Endothelial cell of umbilical vein (primary cell): ENCODE results near the gene ECI1. TPM values are rescaled to one million over a fixed set of nuclear protein-coding genes. Genes with fewer than 3 reads are reported as not detected.

ENCODE experiments used
- BruUV-seq: library from RNA; stranded (reverse); fragments of 400-500 nt; replicated peaks from 2 replicates; lab custom pipeline; 2021; lab: Mats Ljungman, UMichigan
- CTCF ChIA-PET: fragments of 300-600, 350-600 bp; sonication (Branson Sonifier 250); formaldehyde crosslinking; loops from one replicate; lab custom pipeline; 2021; ENCODE audit warnings: antibody characterized with exemption, inconsistent platforms; lab: Charles Lee
- POLR2A ChIA-PET: fragments of 300-600, 350-600 bp; sonication (Branson Sonifier 250); formaldehyde crosslinking; loops from one replicate; lab custom pipeline; 2021; ENCODE audit warnings: antibody characterized with exemption, inconsistent platforms; lab: Charles Lee
- DNase-seq: peaks from one replicate; pipeline ENCODE4 v3.0.0-alpha.2; 2011; ENCODE audit warnings: low read depth, low spot score
- FAIRE-seq: peaks from 2 replicates; lab custom pipeline; 2011; peaks lifted over from hg19 to GRCh38; lab: Jason Lieb, UNC
- H2AFZ ChIP-seq: 2 replicates; pipeline ENCODE4 v1.6.0; 2012; ENCODE audit warnings: low read depth, low read length, control low read depth, inconsistent platforms
- H3K27ac ChIP-seq: 2 replicates; pipeline ENCODE4 v1.5.1; 2011; ENCODE audit warnings: low read depth, mild to moderate bottlenecking, control low read depth, low read length, moderate library complexity; ENCODE audit not compliant: insufficient read depth
- H3K27me3 ChIP-seq, 2 experiments: 2 replicates each; pipeline versions ENCODE4 v1.6.0 to v1.6.1; 2011; ENCODE audit warnings: low read length in 2 of 2, mixed read lengths in 1 of 2; ENCODE audit not compliant: control insufficient read depth in 2 of 2, insufficient read depth in 2 of 2
- H3K36me3 ChIP-seq, 2 experiments: 2 replicates in 1 of 2; 3 replicates in 1 of 2; pipeline ENCODE4 v1.5.1; 2011; ENCODE audit warnings: low read length in 2 of 2, mild to moderate bottlenecking in 1 of 2, moderate library complexity in 1 of 2; ENCODE audit not compliant: control insufficient read depth in 2 of 2, insufficient read depth in 2 of 2; ENCODE audit errors: extremely low read depth in 1 of 2
- H3K4me1 ChIP-seq: 3 replicates; pipeline ENCODE4 v1.5.1; 2011; ENCODE audit warnings: mild to moderate bottlenecking, low read length; ENCODE audit not compliant: control insufficient read depth, insufficient read depth; ENCODE audit errors: extremely low read depth
- H3K4me2 ChIP-seq: 2 replicates; pipeline ENCODE4 v1.6.1; 2011; ENCODE audit warnings: low read length, control low read depth, mixed read lengths; ENCODE audit not compliant: insufficient read depth
- H3K4me3 ChIP-seq, 3 experiments: fragments of 200-600 bp in 1 of 3; sonication (generic), shearing (Covaris generic) in 1 of 3; replicated peaks in 1 of 3; 2 replicates each; pipeline ENCODE4 v1.5.1; 2011 to 2016; ENCODE audit warnings: control low read depth in 3 of 3, low read length in 3 of 3, mild to moderate bottlenecking in 2 of 3, inconsistent platforms in 1 of 3, low read depth in 1 of 3, moderate library complexity in 1 of 3; ENCODE audit not compliant: insufficient read depth in 1 of 3
- H3K79me2 ChIP-seq: 2 replicates; pipeline ENCODE4 v1.6.0; 2012; ENCODE audit warnings: low read length, inconsistent platforms; ENCODE audit not compliant: control insufficient read depth, insufficient read depth
- H3K9ac ChIP-seq: replicated peaks from 2 replicates; pipeline ENCODE3; 2011; ENCODE audit warnings: low read length, control low read depth; ENCODE audit not compliant: insufficient read depth; ENCODE audit errors: extremely low read depth
- H3K9me1 ChIP-seq: replicated peaks from 3 replicates; pipeline ENCODE4 v1.6.0; 2011; ENCODE audit warnings: mild to moderate bottlenecking, low read length; ENCODE audit not compliant: control insufficient read depth, insufficient read depth; ENCODE audit errors: extremely low read depth
- H3K9me3 ChIP-seq: replicated peaks from 2 replicates; pipeline ENCODE4 v1.5.1; 2012; ENCODE audit warnings: low read length, inconsistent platforms; ENCODE audit not compliant: control insufficient read depth, insufficient read depth
- H4K20me1 ChIP-seq: replicated peaks from 2 replicates; pipeline ENCODE3; 2011; ENCODE audit warnings: mild to moderate bottlenecking, low read length; ENCODE audit not compliant: control insufficient read depth, insufficient read depth; ENCODE audit errors: extremely low read depth
- EZH2 ChIP-seq: IDR thresholded peaks from 2 replicates; pipeline ENCODE4 v1.6.1; 2012; ENCODE audit warnings: borderline replicate concordance, low read depth, mild to moderate bottlenecking, moderate library complexity, low read length, inconsistent platforms; ENCODE audit not compliant: severe bottlenecking
- FOS ChIP-seq: IDR thresholded peaks from 2 replicates; pipeline ENCODE4 v1.6.1; 2011; ENCODE audit warnings: mild to moderate bottlenecking, low read length, moderate library complexity, borderline replicate concordance; ENCODE audit not compliant: insufficient read depth
- GATA2 ChIP-seq: IDR thresholded peaks from 2 replicates; pipeline ENCODE4 v1.7.0; 2011; ENCODE audit warnings: low read depth, mild to moderate bottlenecking, moderate library complexity, mixed read lengths, low read length; ENCODE audit not compliant: insufficient read length, insufficient read depth
- JUN ChIP-seq: IDR thresholded peaks from 2 replicates; pipeline ENCODE4 v1.6.1; 2011; ENCODE audit warnings: borderline replicate concordance, low read depth; ENCODE audit not compliant: insufficient read length, insufficient read depth
- MYC ChIP-seq: IDR thresholded peaks from one replicate; pipeline ENCODE4 v1.6.1; 2011; ENCODE audit warnings: mild to moderate bottlenecking, low read depth, low read length
- POLR2A ChIP-seq: IDR thresholded peaks from 2 replicates; pipeline ENCODE4 v1.6.1; 2012; ENCODE audit warnings: low read depth, mild to moderate bottlenecking, control low read depth, low read length
- POLR2AphosphoS5 ChIP-seq: IDR thresholded peaks from 2 replicates; pipeline ENCODE4 v1.6.1; 2012; ENCODE audit warnings: low read depth, mild to moderate bottlenecking, control low read depth, low read length, moderate library complexity; ENCODE audit not compliant: insufficient read depth
- dilution Hi-C: fragments of 300-500 bp; cut with MboI; formaldehyde crosslinking; loops from one replicate; pipeline ENCODE4 v1.15.0; 2019; ENCODE audit warnings: low sequenced_read_pairs; ENCODE audit not compliant: extremely low pct_ligation_motif_present
- intact Hi-C: fragments of 100-400 bp; cut with micrococcal nuclease; formaldehyde crosslinking; loops from one replicate; pipeline ENCODE4 v1.10.0; 2022
- polyA plus RNA-seq, 4 experiments: library from polyadenylated mRNA; depleted of rRNA in 3 of 4; stranded (reverse) in 3 of 4; unstranded in 1 of 4; fragments of >200 nt; gene quantifications; 2 replicates each; pipeline versions ENCODE4 v1.2.1 to v1.2.3, GENCODE V29; 2011 to 2012; ENCODE audit warnings: missing spikeins in 1 of 4
- total RNA-seq: library from RNA; stranded (reverse); gene quantifications from 2 replicates; pipeline ENCODE4 v1.2.3, GENCODE V29; 2021
- TF ChIP-seq, protein P1 (sequence below): IDR thresholded peaks from 2 replicates; pipeline ENCODE4 v1.6.1; 2011; ENCODE audit not compliant: insufficient read depth, insufficient read length
- TF ChIP-seq, protein P2 (sequence below), 2 donors: IDR thresholded peaks; 1 replicate in 1 of 2; 2 replicates in 1 of 2; pipeline ENCODE4 v1.5.1; 2011; ENCODE audit warnings: low read length in 2 of 2, mild to moderate bottlenecking in 2 of 2, moderate library complexity in 2 of 2, control low read depth in 1 of 2, inconsistent platforms in 1 of 2, low read depth in 1 of 2; ENCODE audit not compliant: insufficient read depth in 1 of 2; ENCODE audit errors: extremely low read depth in 1 of 2

ECI1 gene
- total and polyA plus RNA-seq, 2 donors (not counting 3 experiments of a cell fraction or from before 2014, with no cell fraction given) = 43.6 to 48.3 TPM

DNA sequence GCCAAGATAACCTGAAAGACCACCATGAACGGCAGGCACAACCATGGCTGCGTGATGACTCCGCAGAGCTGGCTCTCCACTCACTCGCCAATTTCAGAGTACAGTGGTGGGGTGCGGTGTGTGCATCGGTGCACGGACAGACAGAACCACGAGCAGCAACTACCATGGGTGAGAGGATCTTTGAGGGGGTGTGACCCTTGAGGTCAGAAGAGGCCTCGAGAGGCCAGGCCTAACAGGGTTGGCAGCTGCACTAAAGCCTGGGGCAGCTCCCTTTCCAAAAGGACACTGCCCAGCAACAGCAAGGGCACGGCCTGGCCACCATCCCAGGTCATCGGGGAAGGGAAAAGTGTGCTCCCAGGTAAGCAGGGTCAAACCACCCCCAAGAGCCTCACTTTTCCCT, 1.9 kb upstream of the ECI1 start:
- H4K20me1 ChIP-seq = no peaks in the 10 kb centered on the region
- no peaks in the 10 kb centered on the region for H3K9me1 ChIP-seq
- intact Hi-C loops = loop anchor here (5.0 kb wide), 1 partner anchor 56 kb away; the partner anchor contains the start of gene CASKIN1
- ChIA-PET POLR2A (no interaction called here), CTCF (no interaction called here)
- no peak for FAIRE-seq
- peaks cover 23% of the 10 kb centered on the region for H3K79me2 ChIP-seq
- H3K4me3 ChIP-seq = no peak overlapping the region
- no peak overlapping the region for H3K4me2 ChIP-seq
- no peak for TF ChIP-seq JUN
- TF ChIP-seq MYC = no peak
- TF ChIP-seq, protein P1, sequence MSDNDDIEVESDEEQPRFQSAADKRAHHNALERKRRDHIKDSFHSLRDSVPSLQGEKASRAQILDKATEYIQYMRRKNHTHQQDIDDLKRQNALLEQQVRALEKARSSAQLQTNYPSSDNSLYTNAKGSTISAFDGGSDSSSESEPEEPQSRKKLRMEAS = no peak
- TF ChIP-seq, protein P2, sequence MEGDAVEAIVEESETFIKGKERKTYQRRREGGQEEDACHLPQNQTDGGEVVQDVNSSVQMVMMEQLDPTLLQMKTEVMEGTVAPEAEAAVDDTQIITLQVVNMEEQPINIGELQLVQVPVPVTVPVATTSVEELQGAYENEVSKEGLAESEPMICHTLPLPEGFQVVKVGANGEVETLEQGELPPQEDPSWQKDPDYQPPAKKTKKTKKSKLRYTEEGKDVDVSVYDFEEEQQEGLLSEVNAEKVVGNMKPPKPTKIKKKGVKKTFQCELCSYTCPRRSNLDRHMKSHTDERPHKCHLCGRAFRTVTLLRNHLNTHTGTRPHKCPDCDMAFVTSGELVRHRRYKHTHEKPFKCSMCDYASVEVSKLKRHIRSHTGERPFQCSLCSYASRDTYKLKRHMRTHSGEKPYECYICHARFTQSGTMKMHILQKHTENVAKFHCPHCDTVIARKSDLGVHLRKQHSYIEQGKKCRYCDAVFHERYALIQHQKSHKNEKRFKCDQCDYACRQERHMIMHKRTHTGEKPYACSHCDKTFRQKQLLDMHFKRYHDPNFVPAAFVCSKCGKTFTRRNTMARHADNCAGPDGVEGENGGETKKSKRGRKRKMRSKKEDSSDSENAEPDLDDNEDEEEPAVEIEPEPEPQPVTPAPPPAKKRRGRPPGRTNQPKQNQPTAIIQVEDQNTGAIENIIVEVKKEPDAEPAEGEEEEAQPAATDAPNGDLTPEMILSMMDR (IDR thresholded peaks at IDR 0.05; ENCODE audit: extremely low read depth in 1 of 2, insufficient read depth in 1 of 2, low read depth in 1 of 2, low read length in 2 of 2) = no peak
- no peak overlapping the region for H3K27ac ChIP-seq
- no peak for DNase-seq
- no peak overlapping the region for H3K9ac ChIP-seq
- TSS peak; percentile 51 for BruUV-seq
- H3K4me1 ChIP-seq = peaks cover 13% of the 10 kb centered on the region
- H3K36me3 ChIP-seq = peaks cover 28% of the 10 kb centered on the region in 2 experiments
- H3K9me3 ChIP-seq = no peaks in the 10 kb centered on the region
- dilution Hi-C loops = no loop called here
- H3K27me3 ChIP-seq = no peaks in the 10 kb centered on the region
- H2AFZ ChIP-seq = no peak overlapping the region

DNA sequence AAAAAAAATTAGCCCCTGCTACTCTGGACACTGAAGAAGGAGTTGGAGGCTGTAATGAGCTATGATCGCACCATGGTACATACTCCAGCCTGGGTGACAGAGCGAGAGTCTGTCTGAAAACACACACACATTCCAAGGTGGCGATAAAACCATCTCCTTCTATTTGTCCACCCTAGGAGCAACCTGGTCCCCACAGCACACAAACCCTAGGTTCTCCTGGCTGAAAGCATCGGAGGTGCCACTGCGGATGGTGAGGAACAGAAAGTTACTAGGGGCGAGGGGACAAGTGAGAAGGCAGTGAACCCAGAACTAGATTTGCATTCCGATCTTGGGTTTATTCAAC, 1.4 kb upstream of the ECI1 start:
- ChIA-PET CTCF (interaction anchor here (1.2 to 2.8 kb wide), 5 partner anchors 14 to 249 kb away, joined by 3 to 17 read pairs (median 11); partner anchors contain the start of gene DNASE1L2), POLR2A (interaction anchor here (1.9 kb wide), 1 partner anchor 98 kb away, joined by 12 read pairs; the partner anchor contains the start of gene TRAF7)
- Histone ChIP-seq H3K4me3 (no peak overlapping the region), H3K9ac (no peak overlapping the region), H3K4me1 (peaks cover 13% of the 10 kb centered on the region), H3K27ac (no peak overlapping the region), H3K4me2 (no peak overlapping the region), H3K9me1 (no peaks in the 10 kb centered on the region), H3K9me3 (no peaks in the 10 kb centered on the region), H3K79me2 (peaks cover 19% of the 10 kb centered on the region), H4K20me1 (no peaks in the 10 kb centered on the region), H2AFZ (no peak overlapping the region), H3K27me3 (no peaks in the 10 kb centered on the region), H3K36me3 (peaks cover 23 to 27% of the 10 kb centered on the region in 2 experiments)
- no peak for TF ChIP-seq GATA2
- no peak for TF ChIP-seq POLR2AphosphoS5
- no peak for TF ChIP-seq EZH2
- TF ChIP-seq POLR2A = no peak
- TF ChIP-seq, protein P1 = no peak
- no peak for TF ChIP-seq JUN
- no peak for TF ChIP-seq FOS
- TF ChIP-seq MYC = no peak
- TF ChIP-seq, protein P2 (IDR thresholded peaks at IDR 0.05; ENCODE audit: extremely low read depth in 1 of 2, insufficient read depth in 1 of 2, low read depth in 1 of 2, low read length in 2 of 2) = no peak
- intact Hi-C loops (loop anchor here (5.0 kb wide), 1 partner anchor 55 kb away; the partner anchor contains the start of gene CASKIN1), dilution Hi-C loops (no loop called here)
- no TSS peak for BruUV-seq
- DNase-seq (no peak), FAIRE-seq (no peak)
